ENCODE results near the gene IL10RB. TPM values are rescaled to one million over a fixed set of nuclear protein-coding genes. Genes with fewer than 3 reads are reported as not detected.

IL10RB gene
- total RNA-seq, 4 donors from 2014 or later = 16.9 to 31.0 (median 20.6) TPM

GRCh38 chr21:33257094-33257803 lies 8.9 kb upstream of the IL10RB start:
- Histone ChIP-seq H3K27ac (replicated peaks in 1 of 4) (no peak overlapping the region), H3K4me1 (peaks cover 0 to 4% (median 0%) of the 10 kb centered on the region in 4 donors), H3K36me3 (peaks cover 19 to 83% (median 65%) of the 10 kb centered on the region in 4 donors), H3K27me3 (no peaks in the 10 kb centered on the region), H3K9me3 (peaks cover 0 to 6% (median 0%) of the 10 kb centered on the region in 4 donors), H3K4me3 (no peak overlapping the region)
- intact Hi-C loops (cut with DNase I) = no loop called here
- 93% methylated on average over 18 of the region's 18 CpGs for WGBS
- TF ChIP-seq CTCF (IDR thresholded peaks at IDR 0.05) (no peak), POLR2AphosphoS5 (IDR thresholded peaks at IDR 0.05) (no peak), POLR2A (IDR thresholded peaks at IDR 0.05; ENCODE audit: low read depth) (no peak), EP300 (IDR thresholded peaks at IDR 0.05) (no peak)
- DNase-seq (ENCODE audit: extremely low spot score) = no peak

- no peaks in the 10 kb centered on the region for H3K4me1 ChIP-seq
- 96% methylated on average over 9 of the region's 9 CpGs for WGBS
- H3K4me3 ChIP-seq = no peak overlapping the region
- peaks cover 16 to 83% (median 61%) of the 10 kb centered on the region in 4 donors for H3K36me3 ChIP-seq
- H3K9me3 ChIP-seq = peaks cover 0 to 6% (median 0%) of the 10 kb centered on the region in 4 donors
- no peak for DNase-seq (ENCODE audit: extremely low spot score)
- H3K27ac ChIP-seq (replicated peaks in 1 of 4) = no peak overlapping the region
- no peaks in the 10 kb centered on the region for H3K27me3 ChIP-seq
- TF ChIP-seq CTCF (IDR thresholded peaks at IDR 0.05) (no peak), EP300 (IDR thresholded peaks at IDR 0.05) (no peak), POLR2AphosphoS5 (IDR thresholded peaks at IDR 0.05) (no peak), POLR2A (IDR thresholded peaks at IDR 0.05; ENCODE audit: low read depth) (no peak)
- intact Hi-C loops (cut with DNase I) = no loop called here
Measured at GRCh38 chr21:33258475-33258874, 7.7 kb upstream of the IL10RB start.

- 90% methylated on average over 2 of the region's 2 CpGs for WGBS
- no peak for DNase-seq (ENCODE audit: extremely low spot score)
- Histone ChIP-seq H3K27me3 (no peaks in the 10 kb centered on the region), H3K4me1 (no peaks in the 10 kb centered on the region), H3K36me3 (peaks cover 16 to 81% (median 59%) of the 10 kb centered on the region in 4 donors), H3K27ac (replicated peaks in 1 of 4) (no peak overlapping the region), H3K4me3 (no peak overlapping the region), H3K9me3 (peaks cover 0 to 6% (median 0%) of the 10 kb centered on the region in 4 donors)
- intact Hi-C loops (cut with DNase I) = no loop called here
- TF ChIP-seq POLR2A (IDR thresholded peaks at IDR 0.05; ENCODE audit: low read depth) (no peak), CTCF (IDR thresholded peaks at IDR 0.05) (no peak), POLR2AphosphoS5 (IDR thresholded peaks at IDR 0.05) (no peak), EP300 (IDR thresholded peaks at IDR 0.05) (no peak)
Measured at GRCh38 chr21:33259428-33259827, 6.7 kb upstream of the IL10RB start.

GRCh38 chr21:33259995-33260394 lies 6.2 kb upstream of the IL10RB start:
- no peaks in the 10 kb centered on the region for H3K27me3 ChIP-seq
- 64% methylated on average over 7 of the region's 7 CpGs for WGBS
- TF ChIP-seq POLR2A (IDR thresholded peaks at IDR 0.05; ENCODE audit: low read depth) (no peak), EP300 (IDR thresholded peaks at IDR 0.05) (no peak), POLR2AphosphoS5 (IDR thresholded peaks at IDR 0.05) (no peak), CTCF (IDR thresholded peaks at IDR 0.05) (no peak)

More at GRCh38 chr21:33259995-33260394, 6.2 kb upstream of the IL10RB start:
- Histone ChIP-seq H3K9me3 (peaks cover 0 to 6% (median 0%) of the 10 kb centered on the region in 4 donors), H3K4me3 (no peak overlapping the region), H3K4me1 (no peaks in the 10 kb centered on the region), H3K36me3 (peaks cover 16 to 76% (median 53%) of the 10 kb centered on the region in 4 donors), H3K27ac (replicated peaks in 1 of 4) (no peak overlapping the region)
- no peak for DNase-seq (ENCODE audit: extremely low spot score)
- intact Hi-C loops (cut with DNase I) = no loop called here

All from esophagus muscularis mucosa (tissue), 4 donors.